GM23338 (cell line): ENCODE measurements around the gene OAS1. TPM values are rescaled to one million over a fixed set of nuclear protein-coding genes. Genes with fewer than 3 reads are reported as not detected.

Experiments
- ATAC-seq: fragments of 200-7000 bp; cut with Tn5 transposase; 3 replicates; pipeline ENCODE4 v1.9.1; 2020
- DNase-seq: peaks from one replicate; pipeline ENCODE4 v3.0.0-alpha.2; 2015; ENCODE audit warnings: low spot score
- H2AFZ ChIP-seq: fragments of 200-600 bp; sonication (generic); 2 replicates; pipeline ENCODE4 v1.8.0; 2016; ENCODE audit warnings: antibody characterized with exemption, mild to moderate bottlenecking, moderate library complexity
- H3F3A ChIP-seq: fragments of 200-600 bp; sonication (generic); replicated peaks from 2 replicates; pipeline ENCODE4 v1.8.0; 2017; ENCODE audit warnings: antibody characterized with exemption, mixed run types, low read depth
- H3K27ac ChIP-seq: fragments of 200-600 bp; sonication (generic); 2 replicates; pipeline ENCODE4 v1.6.1; 2016; ENCODE audit warnings: low read depth
- H3K27me3 ChIP-seq: fragments of 200-600 bp; sonication (generic); 2 replicates; pipeline ENCODE4 v1.8.0; 2016; ENCODE audit warnings: mild to moderate bottlenecking, mixed run types, moderate library complexity; ENCODE audit not compliant: insufficient read depth
- H3K36me3 ChIP-seq: fragments of 200-600 bp; sonication (generic); 2 replicates; pipeline ENCODE4 v1.8.0; 2016; ENCODE audit warnings: mild to moderate bottlenecking; ENCODE audit not compliant: insufficient read depth
- H3K4me1 ChIP-seq: fragments of 200-600 bp; sonication (generic); 2 replicates; pipeline ENCODE4 v1.8.0; 2016; ENCODE audit warnings: mild to moderate bottlenecking, moderate library complexity; ENCODE audit not compliant: insufficient read depth
- H3K4me2 ChIP-seq: fragments of 200-600 bp; sonication (generic); 2 replicates; pipeline ENCODE4 v1.7.1; 2017; ENCODE audit warnings: mixed run types
- H3K4me3 ChIP-seq: fragments of 200-600 bp; sonication (generic); 2 replicates; pipeline ENCODE4 v1.6.1; 2016; ENCODE audit warnings: mixed run types
- H3K79me2 ChIP-seq: fragments of 200-600 bp; sonication (generic); replicated peaks from 2 replicates; pipeline ENCODE4 v1.8.0; 2017; ENCODE audit warnings: mild to moderate bottlenecking; ENCODE audit not compliant: insufficient read depth
- H3K9me2 ChIP-seq: fragments of 200-600 bp; sonication (generic); 2 replicates; pipeline ENCODE4 v1.8.0; 2017; ENCODE audit not compliant: insufficient read depth
- H4K20me1 ChIP-seq: fragments of 200-600 bp; sonication (generic); replicated peaks from 2 replicates; pipeline ENCODE4 v1.8.0; 2017; ENCODE audit warnings: mild to moderate bottlenecking; ENCODE audit not compliant: insufficient read depth
- H3K27ac Mint-ChIP-seq: 2 replicates; pipeline ENCODE4 v1.8.0; 2020; ENCODE audit warnings: inconsistent platforms, mild to moderate bottlenecking, moderate library complexity, mixed read lengths
- H3K27me3 Mint-ChIP-seq: 3 replicates; pipeline ENCODE4 v1.8.0; 2022; ENCODE audit warnings: low read depth, mild to moderate bottlenecking, moderate library complexity, mixed read lengths, inconsistent platforms; ENCODE audit not compliant: insufficient read depth, poor library complexity
- H3K36me3 Mint-ChIP-seq: 3 replicates; pipeline ENCODE4 v1.8.0; 2021; ENCODE audit warnings: low read depth, mild to moderate bottlenecking, inconsistent platforms, moderate library complexity, mixed read lengths
- H3K4me1 Mint-ChIP-seq: 3 replicates; pipeline ENCODE4 v1.8.0; 2020; ENCODE audit warnings: mild to moderate bottlenecking, inconsistent platforms, mixed read lengths
- H3K4me3 Mint-ChIP-seq: 3 replicates; pipeline ENCODE4 v1.8.0; 2021; ENCODE audit warnings: moderate library complexity, mild to moderate bottlenecking, inconsistent platforms, mixed read lengths
- H3K9me3 Mint-ChIP-seq: 3 replicates; pipeline ENCODE4 v1.8.0; 2020; ENCODE audit warnings: moderate library complexity, mild to moderate bottlenecking, inconsistent platforms, mixed read lengths
- CREB1 ChIP-seq: fragments of 250-450 bp; sonication (Bioruptor Pico); IDR thresholded peaks from 2 replicates; pipeline ENCODE4 v1.5.0; 2020; ENCODE audit warnings: low read depth, mild to moderate bottlenecking, moderate library complexity
- EZH2 ChIP-seq: fragments of 200-600 bp; sonication (generic); IDR thresholded peaks from one replicate; pipeline ENCODE4 v1.8.0; 2017; ENCODE audit warnings: antibody characterized with exemption, mild to moderate bottlenecking, low read depth; ENCODE audit not compliant: unreplicated experiment
- EZH2phosphoT487 ChIP-seq: fragments of 200-600 bp; sonication (generic); IDR thresholded peaks from one replicate; pipeline ENCODE4 v1.8.1; 2018; ENCODE audit warnings: antibody characterized with exemption; ENCODE audit not compliant: unreplicated experiment
- JUNB ChIP-seq: IDR thresholded peaks from one replicate; pipeline ENCODE4 v1.6.1; 2016; ENCODE audit warnings: antibody characterized with exemption; ENCODE audit not compliant: unreplicated experiment
- NANOG ChIP-seq: IDR thresholded peaks from 2 replicates; pipeline ENCODE4 v1.6.1; 2016; ENCODE audit warnings: antibody characterized with exemption, borderline replicate concordance
- POLR2AphosphoS5 ChIP-seq: IDR thresholded peaks from 2 replicates; pipeline ENCODE4 v1.6.1; 2016; ENCODE audit warnings: antibody characterized with exemption, low read depth
- ZNF114 ChIP-seq: fragments of 250-450 bp; sonication (Bioruptor Pico); IDR thresholded peaks from 2 replicates; pipeline ENCODE4 v1.5.0; 2020; ENCODE audit warnings: mild to moderate bottlenecking, moderate library complexity
- ZNF331 ChIP-seq: fragments of 250-450 bp; sonication (Bioruptor Pico); IDR thresholded peaks from 2 replicates; pipeline ENCODE4 v1.5.0; 2020; ENCODE audit warnings: low read depth, mild to moderate bottlenecking, moderate library complexity
- ZNF462 ChIP-seq: fragments of 250-450 bp; sonication (Bioruptor Pico); IDR thresholded peaks from 2 replicates; pipeline ENCODE4 v1.5.0; 2020; ENCODE audit warnings: mild to moderate bottlenecking, moderate library complexity
- polyA plus RNA-seq: library from polyadenylated mRNA; unstranded; fragments of >200 nt; fragmentation: Nextera tagmentation; extraction: Ambion mirVana; gene quantifications from 2 replicates; pipeline ENCODE4 v1.2.1, GENCODE V29; 2016
- total RNA-seq: library from RNA; depleted of rRNA; stranded (reverse); fragments of >200 nt; shearing (Covaris generic); gene quantifications from 2 replicates; pipeline ENCODE4 v1.2.3, GENCODE V29; 2014
- TF ChIP-seq, protein P1 (sequence below): IDR thresholded peaks from one replicate; pipeline ENCODE4 v1.6.1; 2018; ENCODE audit warnings: antibody characterized with exemption; ENCODE audit not compliant: unreplicated experiment

The OAS1 gene
- total and polyA plus RNA-seq, 2 experiments from 2014 or later = not detected

DNA sequence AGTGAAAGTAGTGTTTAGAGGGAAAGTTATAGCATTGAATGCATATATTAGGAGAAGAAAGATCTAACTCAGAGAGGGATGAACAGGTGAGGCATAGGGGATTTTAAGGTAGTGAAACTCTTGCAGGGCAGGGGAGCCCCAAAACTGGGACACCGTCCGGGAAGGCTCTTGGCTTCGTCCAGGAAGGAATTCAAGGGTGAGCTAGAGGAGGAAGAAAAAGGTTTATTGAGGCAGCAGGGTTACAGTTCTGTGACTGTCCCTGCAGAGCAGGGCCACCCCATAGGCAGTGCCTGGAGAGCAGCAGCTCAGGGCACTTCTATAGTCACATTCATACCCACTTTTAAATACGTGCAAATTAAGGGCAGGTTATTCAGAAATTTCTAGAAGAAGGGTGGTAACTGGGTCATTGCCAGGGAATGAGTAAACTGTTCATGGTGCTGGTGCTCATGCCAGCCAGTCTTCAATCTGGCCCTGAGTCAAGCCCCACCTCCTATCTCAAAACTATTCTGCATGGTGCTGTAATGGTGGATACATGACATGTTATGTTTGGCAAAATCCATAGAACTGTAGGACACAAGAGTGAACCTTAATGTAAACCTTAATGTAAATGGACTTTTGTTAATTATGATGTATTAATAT is 1.2 kb upstream of the OAS1 start:
- Histone ChIP-seq H3K27me3 (no peaks in the 10 kb centered on the region), H2AFZ (no peak overlapping the region), H4K20me1 (no peaks in the 10 kb centered on the region), H3K27ac (no peak overlapping the region), H3K9me2 (no peaks in the 10 kb centered on the region), H3F3A (no peaks in the 10 kb centered on the region), H3K4me3 (no peak overlapping the region), H3K79me2 (no peaks in the 10 kb centered on the region), H3K36me3 (no peaks in the 10 kb centered on the region), H3K4me2 (no peak overlapping the region), H3K4me1 (no peaks in the 10 kb centered on the region)
- H3K9me3 Mint-ChIP-seq = peaks cover 35% of the 10 kb centered on the region
- peaks cover 7% of the 10 kb centered on the region; the same call in 2 of the 3 replicates for H3K36me3 Mint-ChIP-seq
- no peak overlapping the region for H3K4me3 Mint-ChIP-seq
- H3K4me1 Mint-ChIP-seq = peaks cover 5% of the 10 kb centered on the region; the same call in 2 of the 3 replicates
- peaks cover 7% of the 10 kb centered on the region for H3K27me3 Mint-ChIP-seq
- no peak overlapping the region for H3K27ac Mint-ChIP-seq
- ATAC-seq (no peak), DNase-seq (no peak)
- no peak for TF ChIP-seq CREB1
- no peak for TF ChIP-seq NANOG
- no peak for TF ChIP-seq ZNF331 (CRISPR knock-in tag)
- TF ChIP-seq ZNF114 = no peak
- TF ChIP-seq ZNF462 (CRISPR knock-in tag) = no peak
- TF ChIP-seq EZH2 = no peak
- no peak for TF ChIP-seq EZH2phosphoT487
- TF ChIP-seq POLR2AphosphoS5 = no peak
- TF ChIP-seq JUNB = no peak
- TF ChIP-seq, protein P1, sequence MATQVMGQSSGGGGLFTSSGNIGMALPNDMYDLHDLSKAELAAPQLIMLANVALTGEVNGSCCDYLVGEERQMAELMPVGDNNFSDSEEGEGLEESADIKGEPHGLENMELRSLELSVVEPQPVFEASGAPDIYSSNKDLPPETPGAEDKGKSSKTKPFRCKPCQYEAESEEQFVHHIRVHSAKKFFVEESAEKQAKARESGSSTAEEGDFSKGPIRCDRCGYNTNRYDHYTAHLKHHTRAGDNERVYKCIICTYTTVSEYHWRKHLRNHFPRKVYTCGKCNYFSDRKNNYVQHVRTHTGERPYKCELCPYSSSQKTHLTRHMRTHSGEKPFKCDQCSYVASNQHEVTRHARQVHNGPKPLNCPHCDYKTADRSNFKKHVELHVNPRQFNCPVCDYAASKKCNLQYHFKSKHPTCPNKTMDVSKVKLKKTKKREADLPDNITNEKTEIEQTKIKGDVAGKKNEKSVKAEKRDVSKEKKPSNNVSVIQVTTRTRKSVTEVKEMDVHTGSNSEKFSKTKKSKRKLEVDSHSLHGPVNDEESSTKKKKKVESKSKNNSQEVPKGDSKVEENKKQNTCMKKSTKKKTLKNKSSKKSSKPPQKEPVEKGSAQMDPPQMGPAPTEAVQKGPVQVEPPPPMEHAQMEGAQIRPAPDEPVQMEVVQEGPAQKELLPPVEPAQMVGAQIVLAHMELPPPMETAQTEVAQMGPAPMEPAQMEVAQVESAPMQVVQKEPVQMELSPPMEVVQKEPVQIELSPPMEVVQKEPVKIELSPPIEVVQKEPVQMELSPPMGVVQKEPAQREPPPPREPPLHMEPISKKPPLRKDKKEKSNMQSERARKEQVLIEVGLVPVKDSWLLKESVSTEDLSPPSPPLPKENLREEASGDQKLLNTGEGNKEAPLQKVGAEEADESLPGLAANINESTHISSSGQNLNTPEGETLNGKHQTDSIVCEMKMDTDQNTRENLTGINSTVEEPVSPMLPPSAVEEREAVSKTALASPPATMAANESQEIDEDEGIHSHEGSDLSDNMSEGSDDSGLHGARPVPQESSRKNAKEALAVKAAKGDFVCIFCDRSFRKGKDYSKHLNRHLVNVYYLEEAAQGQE = no peak
